Heart left ventricle (tissue), 16 donors: ENCODE measurements around the gene NDUFS1. TPM values are rescaled to one million over a fixed set of nuclear protein-coding genes. Genes with fewer than 3 reads are reported as not detected.

Source experiments
- ATAC-seq, 4 donors: fragments of 200-7000 bp; cut with Tn5 transposase; one replicate each; pipeline ENCODE4 v1.9.1; 2020 to 2022; ENCODE audit warnings: moderate library complexity in 4 of 4, mild to moderate bottlenecking in 3 of 4, moderate number of reproducible peaks in 1 of 4
- DNase-seq, 5 donors: peaks; one replicate each; pipeline ENCODE4 v3.0.0-alpha.2; 2020
- H3K27ac ChIP-seq, 12 donors: fragments of 200-600 bp; sonication (generic) in 4 of 12; one replicate each; pipeline versions ENCODE4 v1.5.0 to v1.8.0; 2016 to 2022; ENCODE audit warnings: mild to moderate bottlenecking in 2 of 12
- H3K27me3 ChIP-seq, 9 donors: fragments of 200-600 bp; sonication (generic) in 2 of 9; one replicate each; pipeline versions ENCODE4 v1.5.1 to v1.8.0; 2016 to 2022; ENCODE audit warnings: mild to moderate bottlenecking in 3 of 9
- H3K36me3 ChIP-seq, 9 donors: fragments of 200-600 bp; sonication (generic) in 2 of 9; one replicate each; pipeline versions ENCODE4 v1.5.0 to v1.8.0; 2018 to 2022; ENCODE audit warnings: mild to moderate bottlenecking in 2 of 9
- H3K4me1 ChIP-seq, 12 donors: fragments of 200-600 bp; sonication (generic) in 4 of 12; one replicate each; pipeline versions ENCODE4 v1.5.0 to v1.8.0; 2016 to 2022; ENCODE audit warnings: mild to moderate bottlenecking in 3 of 12
- H3K4me3 ChIP-seq, 12 donors: fragments of 200-600 bp; sonication (generic) in 4 of 12; one replicate each; pipeline versions ENCODE4 v1.5.0 to v1.8.0; 2017 to 2022; ENCODE audit warnings: mild to moderate bottlenecking in 9 of 12, moderate library complexity in 4 of 12
- H3K9me3 ChIP-seq, 12 donors: fragments of 200-600 bp; sonication (generic) in 4 of 12; one replicate each; pipeline versions ENCODE4 v1.5.0 to v1.8.0; 2016 to 2022; ENCODE audit warnings: mild to moderate bottlenecking in 1 of 12
- POLR2A ChIP-seq, 2 donors: fragments of 450-650 bp; IDR thresholded peaks; one replicate each; pipeline ENCODE4 v1.6.1; 2017; ENCODE audit warnings: antibody characterized with exemption in 2 of 2, mild to moderate bottlenecking in 2 of 2, moderate library complexity in 2 of 2
- WGBS, 4 donors: extraction: QIAGEN DNeasy Blood & Tissue Kit in 2 of 4; methylation state at CpG; one replicate each; pipeline versions ENCODE4 v1.1.5 to v1.1.7; 2013 to 2018; 5-methylcytosine and 5-hydroxymethylcytosine counted together
- intact Hi-C, 10 donors: fragments of 100-400 bp; cut with DNase I; formaldehyde crosslinking; loops; one replicate each; pipeline versions ENCODE4 v1.11.1 to v1.14.2; 2022
- polyA plus RNA-seq, 2 donors: library from polyadenylated mRNA; stranded (reverse); fragments of 200-250 nt; gene quantifications; one replicate each; pipeline ENCODE4 v1.2.3, GENCODE V29; 2013
- total RNA-seq, 9 donors: library from RNA; depleted of rRNA in 2 of 9; stranded (reverse); fragments of >200 nt in 2 of 9; fragmentation: NEBNext Ultra II Directional in 3 of 9; extraction: Animal tissue kit (Norgen Biotek cat#: 25700) in 3 of 9; gene quantifications; one replicate each; pipeline versions ENCODE4 v1.1.0 to v1.2.4, GENCODE V29; 2016 to 2023
- TF ChIP-seq, protein P1 (sequence below), 12 donors: fragments of 200-600 bp; sonication (generic) in 4 of 12; IDR thresholded peaks; one replicate each; pipeline versions ENCODE4 v1.5.0 to v1.8.0; 2018 to 2022; ENCODE audit warnings: antibody characterized with exemption in 12 of 12, mild to moderate bottlenecking in 5 of 12
- donor health status: ischemic (EF 13 %, LVEDD 7.1; RV severe dilation, severe dysfunction).
- donor health status: healthy with polysubstance abuse.
- donor health status: DM: no; HTN: yes; CAD: no.
- donor health status: DM: no; HTN: no; CAD: no.
- donor health status: ischemic (EF 25% LVEDD 6.9; RV normal size, moderate dysfunction).
- donor health status: ischemic (EF 25% LVEDD 5.7; RV mildly dilated, moderate dysfunction).
- donor health status: healthy.
- donor health status: DM: yes; HTN: yes; CAD: no.
- donor health status: ischemic (EF 35%, LVEDD 5.7; RV mildly dilated, moderate dysfunction).
- donor health status: nonischemic (EF 11% LVEDD 7.7; RV severe dilation, severe dysfunction).
- donor health status: DM: yes; HTN: yes; CAD: no.
- donor health status: PGD.
- donor health status: ischemic (EF 29% LVEDD 5.4; RV normal size, mild dysfunction).
- donor health status: nonischemic (EF 23%, LVEDD 6.1; RV moderate dilation, normal function).

Gene NDUFS1
- total and polyA plus RNA-seq, 11 donors = 97.0 to 804 (median 489) TPM

DNA sequence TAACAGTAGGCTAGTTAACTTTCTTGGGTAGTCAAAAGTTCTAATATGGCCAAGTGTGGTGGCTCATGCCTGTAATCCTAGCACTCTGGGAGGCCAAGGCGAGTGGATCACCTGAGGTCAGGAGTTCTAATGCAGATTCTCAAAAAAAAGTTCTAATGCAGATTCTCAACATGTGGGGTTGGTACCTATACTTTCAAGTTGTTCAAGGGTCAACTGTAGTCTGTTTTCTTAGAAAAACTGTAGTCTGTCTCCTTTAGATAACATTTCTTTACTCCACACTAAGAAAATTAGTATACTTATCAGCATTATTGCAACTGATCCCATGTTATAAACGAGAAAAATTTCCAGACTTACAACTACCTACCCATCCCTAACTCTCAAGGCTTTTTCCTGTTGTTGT is 89.8 kb downstream of the NDUFS1 start:
- H3K9me3 ChIP-seq = peaks cover 0 to 14% (median 0%) of the 10 kb centered on the region in 12 donors
- no peaks in the 10 kb centered on the region for H3K27me3 ChIP-seq
- no peak for ATAC-seq
- WGBS, 4 donors = 86 to 92% (median 89%) methylated on average over 2 of the region's 2 CpGs
- H3K36me3 ChIP-seq = peaks cover 0 to 8% (median 4%) of the 10 kb centered on the region in 9 donors
- H3K27ac ChIP-seq = no peak overlapping the region
- TF ChIP-seq POLR2A (IDR thresholded peaks at IDR 0.05) = no peak
- TF ChIP-seq, protein P1, sequence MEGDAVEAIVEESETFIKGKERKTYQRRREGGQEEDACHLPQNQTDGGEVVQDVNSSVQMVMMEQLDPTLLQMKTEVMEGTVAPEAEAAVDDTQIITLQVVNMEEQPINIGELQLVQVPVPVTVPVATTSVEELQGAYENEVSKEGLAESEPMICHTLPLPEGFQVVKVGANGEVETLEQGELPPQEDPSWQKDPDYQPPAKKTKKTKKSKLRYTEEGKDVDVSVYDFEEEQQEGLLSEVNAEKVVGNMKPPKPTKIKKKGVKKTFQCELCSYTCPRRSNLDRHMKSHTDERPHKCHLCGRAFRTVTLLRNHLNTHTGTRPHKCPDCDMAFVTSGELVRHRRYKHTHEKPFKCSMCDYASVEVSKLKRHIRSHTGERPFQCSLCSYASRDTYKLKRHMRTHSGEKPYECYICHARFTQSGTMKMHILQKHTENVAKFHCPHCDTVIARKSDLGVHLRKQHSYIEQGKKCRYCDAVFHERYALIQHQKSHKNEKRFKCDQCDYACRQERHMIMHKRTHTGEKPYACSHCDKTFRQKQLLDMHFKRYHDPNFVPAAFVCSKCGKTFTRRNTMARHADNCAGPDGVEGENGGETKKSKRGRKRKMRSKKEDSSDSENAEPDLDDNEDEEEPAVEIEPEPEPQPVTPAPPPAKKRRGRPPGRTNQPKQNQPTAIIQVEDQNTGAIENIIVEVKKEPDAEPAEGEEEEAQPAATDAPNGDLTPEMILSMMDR (IDR thresholded peaks at IDR 0.05) = no peak
- H3K4me1 ChIP-seq = peaks cover 0 to 23% (median 0%) of the 10 kb centered on the region in 12 donors
- no peak overlapping the region for H3K4me3 ChIP-seq
- intact Hi-C loops = no loop called here
- no peak for DNase-seq

DNA sequence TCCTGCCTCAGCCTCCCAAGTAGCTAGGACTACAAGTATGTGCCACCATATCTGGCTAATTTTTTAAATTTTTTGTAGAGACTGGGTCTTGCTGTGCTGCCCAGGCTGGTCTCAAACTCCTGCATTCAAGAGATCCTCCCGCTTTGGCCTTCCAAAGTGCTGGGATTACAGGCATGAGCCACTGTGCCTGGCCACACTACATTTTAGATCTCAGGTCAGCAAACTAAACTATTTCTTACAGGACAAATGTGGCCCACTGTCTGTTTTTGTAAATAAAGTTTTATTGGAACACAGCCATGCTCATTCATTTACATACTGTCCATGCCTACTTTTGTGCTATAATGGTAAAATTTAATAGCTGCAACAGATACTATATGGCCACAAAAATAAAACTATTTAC is 91.0 kb downstream of the NDUFS1 start:
- 98 to 100% (median 99%) methylated on average over 1 of the region's 1 CpG for WGBS, 4 donors
- TF ChIP-seq, protein P1 (IDR thresholded peaks at IDR 0.05) = no peak
- no peak for TF ChIP-seq POLR2A (IDR thresholded peaks at IDR 0.05)
- no peaks in the 10 kb centered on the region for H3K27me3 ChIP-seq

More for the DNA sequence above, 91.0 kb downstream of the NDUFS1 start:
- Histone ChIP-seq H3K4me1 (peaks cover 0 to 19% (median 0%) of the 10 kb centered on the region in 12 donors), H3K4me3 (no peak overlapping the region), H3K36me3 (peaks cover 0 to 6% (median 2%) of the 10 kb centered on the region in 9 donors), H3K9me3 (peaks cover 0 to 14% (median 0%) of the 10 kb centered on the region in 12 donors), H3K27ac (no peak overlapping the region)
- intact Hi-C loops = no loop called here
- DNase-seq (no peak), ATAC-seq (no peak)

Other genes with a start within 250 kb of the NDUFS1 start
- 10 to 100 TPM; 11.2 to 21.7 (median 15.5) TPM for gene INO80D, start 73.3 kb downstream of the NDUFS1 start, total RNA-seq
- gene INO80D, start 73.3 kb downstream of the NDUFS1 start, polyA plus RNA-seq = 1 to 10 TPM; 2.9 TPM
- gene EEF1B2, start 451 bp upstream of the NDUFS1 start, total RNA-seq = 100 to 1,000 TPM; 123 to 326 (median 244) TPM
- 100 to 1,000 TPM; 208 to 820 TPM for gene EEF1B2, start 451 bp upstream of the NDUFS1 start, polyA plus RNA-seq
- gene ZDBF2, start 115.2 kb upstream of the NDUFS1 start, total RNA-seq = 10 to 100 TPM in 5 of 9 donors, 1 to 10 TPM in 4; 4.7 to 14.8 (median 10.2) TPM
- gene ZDBF2, start 115.2 kb upstream of the NDUFS1 start, polyA plus RNA-seq = 1 to 10 TPM; 1.2 to 1.7 TPM